Measurements from ENCODE around the gene EIF4G3.
"Not testable (repeated sequence)": the region's sequence is repeated elsewhere in the genome, so short reads cannot be mapped to it uniquely, and the experiment has no call there.

The EIF4G3 gene

DNA sequence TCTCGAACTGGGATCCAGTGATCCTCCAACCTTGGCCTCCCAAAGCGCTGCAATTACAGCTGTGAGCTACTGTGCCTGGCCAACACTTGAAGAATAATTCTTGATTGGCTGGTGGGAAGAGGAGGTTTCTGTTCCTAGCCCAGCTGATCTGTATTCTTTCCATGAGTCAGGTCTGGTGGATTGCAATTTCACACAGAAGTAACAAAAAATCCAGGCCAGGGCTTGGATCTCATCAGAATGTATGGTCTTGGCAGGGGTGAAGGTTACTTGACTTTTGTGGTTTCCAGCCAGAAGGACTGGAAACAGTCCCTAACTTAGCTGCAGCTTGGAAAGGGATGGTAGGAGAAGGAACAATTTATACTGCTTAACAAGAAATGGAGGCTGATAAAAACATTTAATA lies 384.5 kb downstream of the EIF4G3 start:
- FAIRE-seq = no peak

DNA sequence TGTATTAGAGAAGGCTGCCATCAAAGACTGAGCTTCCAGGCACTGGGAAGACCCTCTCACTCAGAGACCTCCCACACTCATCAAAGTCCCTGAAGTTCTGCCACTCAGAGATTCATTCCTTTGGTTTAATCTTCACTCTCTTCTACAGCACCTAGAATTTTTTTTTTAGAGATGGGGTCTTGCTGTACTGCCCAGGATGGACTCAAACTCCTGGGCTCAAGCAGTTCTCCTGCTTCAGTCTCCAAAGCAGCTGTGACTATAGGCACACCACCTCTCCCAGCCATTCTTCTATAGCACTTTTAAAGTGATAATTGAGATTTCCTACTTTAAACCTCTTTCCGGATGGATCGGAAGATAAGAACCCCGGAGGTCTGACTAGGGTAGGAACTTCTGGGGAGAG lies 385.9 kb downstream of the EIF4G3 start:
- no peak for FAIRE-seq

GRCh38 chr1:20789598-20789997 lies 387.1 kb downstream of the EIF4G3 start:
- not testable (repeated sequence) for FAIRE-seq

DNA sequence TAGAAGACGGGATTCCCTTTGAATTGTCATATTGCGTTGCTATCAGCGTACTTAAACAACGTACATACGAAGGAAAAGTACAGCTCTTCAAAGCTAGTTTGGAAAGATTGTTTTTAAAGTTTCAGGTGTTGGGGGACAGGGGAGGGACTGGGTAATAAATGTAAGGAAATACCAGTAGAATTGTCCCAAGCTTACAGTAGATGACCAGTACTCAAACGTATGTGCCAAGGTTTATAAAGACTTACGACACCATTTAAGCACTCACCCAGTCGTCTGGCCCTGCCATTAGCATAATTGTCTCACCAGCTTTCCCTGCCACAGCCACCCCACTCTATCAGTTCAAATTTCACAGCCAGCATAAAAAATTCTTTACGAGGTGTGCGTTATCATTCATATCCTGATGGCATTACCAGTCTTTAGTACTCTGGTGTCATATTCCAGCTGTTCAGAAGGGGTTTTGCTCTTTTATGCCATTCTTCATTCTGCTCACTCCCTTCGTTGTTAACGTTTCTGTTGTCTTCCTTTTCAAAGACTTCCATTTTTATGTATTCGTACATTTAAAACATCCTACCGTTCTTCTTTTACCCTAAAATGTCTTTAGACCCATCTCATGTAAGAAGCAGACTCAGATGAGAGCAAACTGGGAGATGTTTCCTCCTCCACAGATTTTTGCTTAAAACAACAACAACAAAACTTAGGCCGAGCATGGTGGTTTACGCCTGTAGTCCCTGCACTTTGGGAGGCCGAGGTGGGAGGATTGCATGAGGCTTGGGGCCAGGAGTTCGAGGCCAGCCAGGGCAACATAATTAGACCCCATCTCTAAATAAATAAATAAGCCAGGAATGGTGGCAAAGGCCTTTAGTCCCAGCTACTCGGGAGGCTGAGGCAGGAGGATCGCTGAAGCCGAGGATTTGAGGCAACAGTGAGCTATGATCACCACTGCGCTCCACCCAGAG lies 388.6 kb downstream of the EIF4G3 start:
- no peak for FAIRE-seq

GRCh38 chr1:20787029-20787839 lies 389.5 kb downstream of the EIF4G3 start, which contains the start of gene HP1BP3:
TSS of gene HP1BP3 (minus strand) at chr1:20787307. CDS start at chr1:20780440, 6,867 bp downstream.
- no peak for FAIRE-seq

DNA sequence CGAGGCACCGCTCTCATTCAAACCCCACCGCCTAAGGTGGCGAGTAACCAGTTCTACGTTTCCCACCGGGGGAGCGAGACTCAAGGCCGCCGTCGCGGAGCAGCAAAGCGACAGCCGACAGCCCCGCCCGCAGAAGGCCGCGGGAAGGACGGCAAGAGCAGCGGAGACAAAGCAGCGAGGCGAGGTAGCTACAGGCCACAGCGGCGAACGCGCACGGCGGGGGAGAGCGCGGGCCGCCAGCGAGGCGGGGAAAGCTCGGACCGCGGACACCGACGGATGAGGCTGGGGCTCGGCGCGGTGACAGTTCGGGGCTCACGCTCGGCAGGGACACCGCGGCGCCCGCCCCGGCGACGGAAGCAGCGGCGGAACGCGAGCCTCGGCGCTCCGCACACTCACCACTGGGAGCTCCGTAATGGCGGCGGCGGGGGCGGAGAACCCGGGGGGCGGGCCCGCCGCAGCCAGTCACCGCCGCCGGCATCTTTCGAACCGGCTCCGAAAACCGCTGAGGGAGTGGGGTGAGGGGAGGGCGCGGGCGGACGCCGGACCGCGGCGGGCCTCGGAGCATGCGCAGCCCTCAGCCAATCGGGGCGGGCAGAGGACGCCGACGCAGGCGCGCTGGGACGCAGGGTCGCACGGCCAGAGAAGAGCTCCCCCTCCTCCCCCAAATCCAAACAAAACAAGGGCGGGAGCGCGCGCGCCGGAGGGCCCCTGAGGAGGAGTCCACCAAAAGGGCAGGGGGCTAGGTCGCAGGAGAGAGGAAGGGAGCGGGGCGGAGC lies 390.3 kb downstream of the EIF4G3 start:
- FAIRE-seq = no peak

DNA sequence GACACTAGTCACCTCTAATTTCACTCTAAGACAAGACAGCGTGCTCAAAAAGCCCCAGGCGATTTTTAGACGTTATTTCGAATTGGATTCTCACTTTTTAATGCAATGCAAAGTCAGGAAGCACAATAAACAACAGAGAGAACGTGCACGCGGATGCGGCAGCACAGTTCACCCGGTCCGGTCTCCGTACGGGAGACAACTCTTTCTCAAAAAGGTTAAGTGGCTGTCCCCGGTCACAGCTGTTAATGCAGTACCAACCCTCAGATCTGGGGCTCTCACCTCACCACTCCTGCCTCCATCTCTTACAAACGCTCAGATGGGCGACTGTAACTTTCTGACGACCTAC lies 390.8 kb downstream of the EIF4G3 start:
- FAIRE-seq = no peak

- peak; percentile 37 for FAIRE-seq
Measured at GRCh38 chr1:20775700-20776099, 401.0 kb downstream of the EIF4G3 start.

DNA sequence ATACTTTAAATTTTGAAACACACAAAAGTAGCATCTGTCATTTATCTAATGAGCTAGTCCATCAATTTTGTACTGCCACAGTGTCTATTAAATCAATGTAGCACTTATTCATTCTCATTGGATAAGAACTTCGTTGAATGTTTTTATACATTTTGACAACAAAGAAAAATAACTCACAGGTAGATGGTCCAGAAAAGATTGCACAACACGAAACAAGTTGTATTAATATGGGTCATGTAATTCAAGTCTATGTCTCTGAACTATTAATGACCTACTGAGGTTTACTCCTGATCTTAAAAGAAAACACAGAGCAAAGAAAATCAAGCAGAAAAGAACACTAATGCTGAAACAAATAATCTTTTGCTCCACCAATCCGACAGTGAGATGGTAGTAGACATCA lies 404.9 kb downstream of the EIF4G3 start:
- no peak for FAIRE-seq

- FAIRE-seq = no peak
Measured at GRCh38 chr1:20770314-20771087, 406.2 kb downstream of the EIF4G3 start.

- no peak for FAIRE-seq
Measured at GRCh38 chr1:20767271-20767670, 409.4 kb downstream of the EIF4G3 start.

GRCh38 chr1:20763417-20763816 lies 413.3 kb downstream of the EIF4G3 start:
- FAIRE-seq = no peak

DNA sequence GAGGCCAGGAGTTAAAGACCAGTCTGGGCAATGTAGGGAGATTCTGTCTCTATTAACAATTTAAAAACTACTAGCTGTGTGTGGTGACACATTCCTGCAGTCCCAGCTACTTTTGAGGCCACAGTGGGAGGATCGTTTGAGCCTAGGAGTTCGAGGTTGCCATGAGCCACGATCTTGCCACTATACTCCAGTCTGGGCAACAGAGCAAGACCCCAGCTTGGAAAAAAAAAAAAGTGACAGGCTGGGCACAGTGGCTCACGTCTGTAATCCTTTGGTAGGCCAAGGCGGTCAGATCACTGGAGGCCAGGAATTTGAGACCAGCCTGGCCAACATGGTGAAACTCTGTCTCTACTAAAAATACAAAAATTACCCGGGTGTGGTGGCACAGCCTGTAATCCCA lies 416.4 kb downstream of the EIF4G3 start:
- no peak for FAIRE-seq
